ENCODE data around the gene LRBA. TPM values are rescaled to one million over a fixed set of nuclear protein-coding genes. Genes with fewer than 3 reads are reported as not detected.

Gene LRBA
- polyA plus RNA-seq, 1 of the 3 experiments (the other 2 are of a cell fraction): 11.4 TPM

- Histone ChIP-seq H3K27me3 (ENCODE audit: insufficient read depth) (no peaks in the 10 kb centered on the region), H3K4me1 (ENCODE audit: control insufficient read depth in 1 of 2, insufficient read depth in 2 of 2, low read depth in 1 of 2, low read length in 1 of 2) (peaks cover 0 to 8% of the 10 kb centered on the region in 2 experiments; a peak in 1 of 4 replicates), H2AFZ (ENCODE audit: low read depth) (no peak overlapping the region), H3K4me3 (ENCODE audit: low read depth in 2 of 2, low read length in 1 of 2) (no peak overlapping the region), H3K9me2 (no peaks in the 10 kb centered on the region), H3K9me3 (no peaks in the 10 kb centered on the region), H3K79me2 (ENCODE audit: insufficient read depth) (no peaks in the 10 kb centered on the region), H3K4me2 (no peak overlapping the region), H3F3A (replicated peaks; ENCODE audit: insufficient read depth) (peaks cover 12% of the 10 kb centered on the region), H3K27ac (ENCODE audit: low read depth in 2 of 2, low read length in 1 of 2) (peak overlapping the region in 1 of 2 experiments; percentile 10; a peak in 1 of 4 replicates), H3K36me3 (replicated peaks in 1 of 2; ENCODE audit: control insufficient read depth in 1 of 2, insufficient read depth in 2 of 2, low read length in 1 of 2) (no peaks in the 10 kb centered on the region), H3K9ac (no peak overlapping the region), H4K20me1 (ENCODE audit: insufficient read depth) (no peaks in the 10 kb centered on the region)
- DNase-seq: no peak
- TF ChIP-seq EP300 (IDR thresholded peaks at IDR 0.05; ENCODE audit: borderline replicate concordance in 1 of 2, low read depth in 1 of 2, low read length in 1 of 2): peak in 1 of 2 experiments; percentile 24; a peak in 1 of 4 replicates
- TF ChIP-seq POLR2AphosphoS5 (IDR thresholded peaks at IDR 0.05; ENCODE audit: low read depth, low read length): no peak
- TF ChIP-seq JUND (IDR thresholded peaks at IDR 0.05): peak; percentile 44
- TF ChIP-seq, protein P1, sequence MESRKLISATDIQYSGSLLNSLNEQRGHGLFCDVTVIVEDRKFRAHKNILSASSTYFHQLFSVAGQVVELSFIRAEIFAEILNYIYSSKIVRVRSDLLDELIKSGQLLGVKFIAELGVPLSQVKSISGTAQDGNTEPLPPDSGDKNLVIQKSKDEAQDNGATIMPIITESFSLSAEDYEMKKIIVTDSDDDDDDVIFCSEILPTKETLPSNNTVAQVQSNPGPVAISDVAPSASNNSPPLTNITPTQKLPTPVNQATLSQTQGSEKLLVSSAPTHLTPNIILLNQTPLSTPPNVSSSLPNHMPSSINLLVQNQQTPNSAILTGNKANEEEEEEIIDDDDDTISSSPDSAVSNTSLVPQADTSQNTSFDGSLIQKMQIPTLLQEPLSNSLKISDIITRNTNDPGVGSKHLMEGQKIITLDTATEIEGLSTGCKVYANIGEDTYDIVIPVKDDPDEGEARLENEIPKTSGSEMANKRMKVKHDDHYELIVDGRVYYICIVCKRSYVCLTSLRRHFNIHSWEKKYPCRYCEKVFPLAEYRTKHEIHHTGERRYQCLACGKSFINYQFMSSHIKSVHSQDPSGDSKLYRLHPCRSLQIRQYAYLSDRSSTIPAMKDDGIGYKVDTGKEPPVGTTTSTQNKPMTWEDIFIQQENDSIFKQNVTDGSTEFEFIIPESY (IDR thresholded peaks at IDR 0.05; ENCODE audit: borderline replicate concordance, low read depth): no peak
- peak; percentile 56; the same call in 1 of the 2 replicates for TF ChIP-seq FOSL2 (IDR thresholded peaks at IDR 0.05; ENCODE audit: borderline replicate concordance, low read depth)
- TF ChIP-seq PBX3 (IDR thresholded peaks at IDR 0.05): peak; percentile 73
- 0 out of 2 replicates have a peak, but pooled peaks have one; percentile 34 for TF ChIP-seq MEF2A (IDR thresholded peaks at IDR 0.05; ENCODE audit: borderline replicate concordance, low read depth)
- peak; percentile 43 for TF ChIP-seq TCF12 (IDR thresholded peaks at IDR 0.05)
- WGBS (ENCODE audit: low lambda C conversion rate): 93% methylated on average over 2 of the region's 2 CpGs
- ChIA-PET POLR2A (no interaction called here), CTCF (no interaction called here)
Observed at GRCh38 chr4:150348079-150348478, 667.0 kb downstream of the LRBA start.

- POLR2A ChIA-PET: no interaction called here
Observed at GRCh38 chr4:150345207-150345744, 669.8 kb downstream of the LRBA start.

More at GRCh38 chr4:150345207-150345744, 669.8 kb downstream of the LRBA start:
- H3K4me3 ChIP-seq (ENCODE audit: low read depth in 2 of 2, low read length in 1 of 2): no peak overlapping the region
- no peak overlapping the region for H2AFZ ChIP-seq (ENCODE audit: low read depth)
- peaks cover 0 to 8% of the 10 kb centered on the region in 2 experiments; a peak in 1 of 4 replicates for H3K4me1 ChIP-seq (ENCODE audit: control insufficient read depth in 1 of 2, insufficient read depth in 2 of 2, low read depth in 1 of 2, low read length in 1 of 2)
- no peak for TF ChIP-seq FOXM1 (IDR thresholded peaks at IDR 0.05; ENCODE audit: low read depth)
- TF ChIP-seq CHD2 (IDR thresholded peaks at IDR 0.05; ENCODE audit: low read length, partially characterized antibody): no peak
- TF ChIP-seq POLR2AphosphoS5 (IDR thresholded peaks at IDR 0.05; ENCODE audit: low read depth, low read length): no peak
- TF ChIP-seq ELF1 (IDR thresholded peaks at IDR 0.05): no peak
- TF ChIP-seq MEF2A (IDR thresholded peaks at IDR 0.05; ENCODE audit: borderline replicate concordance, low read depth): no peak
- no peak for TF ChIP-seq FOXJ3 (CRISPR knock-in tag; IDR thresholded peaks at IDR 0.05)
- no peak for TF ChIP-seq NFIC (IDR thresholded peaks at IDR 0.05; ENCODE audit: borderline replicate concordance)
- TF ChIP-seq RAD21 (IDR thresholded peaks at IDR 0.05; ENCODE audit: low read length): no peak
- no peak for TF ChIP-seq PBX3 (IDR thresholded peaks at IDR 0.05)
- TF ChIP-seq RXRA (IDR thresholded peaks at IDR 0.05; ENCODE audit: borderline replicate concordance, low read depth): no peak
- no peak for TF ChIP-seq NRF1 (IDR thresholded peaks at IDR 0.05; ENCODE audit: low read depth, low read length)
- no peak for TF ChIP-seq TAF1 (IDR thresholded peaks at IDR 0.05; ENCODE audit: borderline replicate concordance, low read depth, low read length)
- H3K79me2 ChIP-seq (ENCODE audit: insufficient read depth): no peaks in the 10 kb centered on the region
- no peaks in the 10 kb centered on the region for H3K36me3 ChIP-seq (replicated peaks in 1 of 2; ENCODE audit: control insufficient read depth in 1 of 2, insufficient read depth in 2 of 2, low read length in 1 of 2)
- peaks cover 12% of the 10 kb centered on the region for H3F3A ChIP-seq (replicated peaks; ENCODE audit: insufficient read depth)
- no peak for DNase-seq
- no peak overlapping the region for H3K4me2 ChIP-seq
- 95% methylated on average over 3 of the region's 3 CpGs for WGBS (ENCODE audit: low lambda C conversion rate)
- no peak overlapping the region for H3K9ac ChIP-seq
- H3K9me2 ChIP-seq: no peaks in the 10 kb centered on the region
- H4K20me1 ChIP-seq (ENCODE audit: insufficient read depth): no peaks in the 10 kb centered on the region
- H3K27ac ChIP-seq (ENCODE audit: low read depth in 2 of 2, low read length in 1 of 2): no peak overlapping the region
- H3K9me3 ChIP-seq: no peaks in the 10 kb centered on the region
- CTCF ChIA-PET: no interaction called here
- H3K27me3 ChIP-seq (ENCODE audit: insufficient read depth): no peaks in the 10 kb centered on the region

Data from SK-N-SH (cell line).